ENCODE data around the gene CHST4.
"Not testable (repeated sequence)": the region's sequence is repeated elsewhere in the genome, so short reads cannot be mapped to it uniquely, and the experiment has no call there.

Gene CHST4

DNA sequence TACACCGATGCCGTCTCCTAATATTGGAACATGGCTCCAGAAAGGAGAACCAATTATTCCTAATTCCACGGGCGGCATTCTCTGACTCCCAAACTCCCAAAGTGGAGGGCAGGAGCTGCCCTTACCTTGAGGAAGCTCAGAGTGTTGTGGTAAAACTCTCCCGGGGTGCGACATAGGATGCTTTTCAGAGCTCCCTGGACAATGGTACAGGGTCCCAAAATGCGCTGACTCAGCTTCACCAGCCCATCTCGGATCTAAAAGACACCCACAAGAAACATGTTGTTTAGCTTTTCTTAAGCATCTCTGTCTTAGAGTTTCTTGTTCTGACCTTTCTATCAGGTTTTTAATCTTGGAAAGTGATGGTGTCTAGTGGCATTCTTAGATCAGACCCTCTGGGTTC, 43.9 kb downstream of the CHST4 start:
- no peak for DNase-seq

DNA sequence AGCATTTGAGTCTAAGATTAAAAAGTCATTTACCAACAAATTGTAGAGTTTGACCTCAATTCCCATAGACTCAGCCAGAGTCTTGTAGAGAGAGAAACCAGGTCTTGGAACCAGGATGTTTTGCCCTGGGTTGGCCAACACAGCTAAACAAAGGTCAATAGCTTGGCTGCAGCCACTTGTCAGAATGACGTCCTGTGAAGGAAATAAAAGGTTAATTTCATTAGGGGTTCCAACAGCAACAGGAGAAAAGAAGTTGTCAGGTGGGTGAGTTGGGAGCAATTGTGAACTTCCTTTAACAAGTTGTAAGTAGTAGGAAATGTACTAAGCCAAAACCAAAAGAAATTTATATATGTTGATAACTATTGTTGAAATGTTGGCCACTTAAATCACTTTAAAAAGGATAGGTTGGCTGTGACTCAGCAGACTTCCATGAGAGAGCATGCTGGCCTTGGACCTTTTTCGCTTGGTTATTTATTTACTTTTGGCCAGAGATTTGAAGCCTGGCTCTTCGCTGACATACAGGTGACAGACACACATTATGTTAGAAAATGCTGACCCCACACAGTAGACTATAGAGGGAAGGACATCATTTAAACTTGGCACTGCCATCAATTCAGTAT, 46.4 kb downstream of the CHST4 start:
- no peak for DNase-seq

- no peak for DNase-seq
Observed at GRCh38 chr16:71573387-71574094, 47.3 kb downstream of the CHST4 start.

DNA sequence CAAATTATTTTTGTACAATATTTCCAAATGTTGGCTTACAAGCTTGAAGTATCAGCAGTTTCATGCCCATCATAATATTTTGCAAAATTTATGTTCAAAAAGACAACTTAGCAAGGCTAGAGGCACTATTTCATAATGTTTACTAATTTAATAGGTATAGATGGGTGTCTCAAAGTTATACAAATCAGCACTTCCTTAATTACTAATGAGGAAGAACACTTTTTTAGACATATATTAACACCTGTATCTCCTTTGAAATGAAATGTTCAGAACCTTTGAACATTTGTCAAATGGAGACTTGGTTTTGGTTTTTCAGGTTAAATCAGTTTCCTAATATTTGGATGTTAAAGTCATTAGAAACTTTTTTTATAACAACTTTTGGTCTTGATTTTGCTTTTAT, 48.5 kb downstream of the CHST4 start:
- DNase-seq: no peak

- no peak for DNase-seq
Observed at GRCh38 chr16:71576971-71577370, 50.7 kb downstream of the CHST4 start, which contains the start of gene TAT. Gene TAT, minus strand, starts transcription at chr16:71577092. Its CDS starts 677 bp downstream, at chr16:71576415.

GRCh38 chr16:71582553-71582848, 56.3 kb downstream of the CHST4 start:
- not testable (repeated sequence) for DNase-seq

- no peak for DNase-seq
Observed at GRCh38 chr16:71584543-71585317, 58.5 kb downstream of the CHST4 start.

GRCh38 chr16:71585318-71585703, 59.1 kb downstream of the CHST4 start:
- DNase-seq: no peak
